Fibroblast of the aortic adventitia (primary cell): ENCODE measurements around the gene VRTN. TPM values are rescaled to one million over a fixed set of nuclear protein-coding genes. Genes with fewer than 3 reads are reported as not detected.

Experiments used
- DNase-seq: peaks from one replicate; pipeline ENCODE4 v3.0.0-alpha.2; 2010; ENCODE audit warnings: low read depth
- H3K4me3 ChIP-seq: 2 replicates; pipeline ENCODE4 v1.5.1; 2011; ENCODE audit warnings: low read depth, mild to moderate bottlenecking, control low read depth, low read length, moderate library complexity
- total RNA-seq: library from RNA; depleted of rRNA; stranded (reverse); fragments of >200 nt; gene quantifications from 2 replicates; pipeline ENCODE4 v1.2.3, GENCODE V29; 2012; ENCODE audit warnings: low replicate concordance
- TF ChIP-seq, protein P1 (sequence below): IDR thresholded peaks from 2 replicates; pipeline ENCODE4 v1.5.1; 2011; ENCODE audit warnings: mild to moderate bottlenecking, low read length, control low read depth, inconsistent platforms; ENCODE audit not compliant: insufficient read depth

VRTN gene
- total RNA-seq, 1 donor = not detected

DNA sequence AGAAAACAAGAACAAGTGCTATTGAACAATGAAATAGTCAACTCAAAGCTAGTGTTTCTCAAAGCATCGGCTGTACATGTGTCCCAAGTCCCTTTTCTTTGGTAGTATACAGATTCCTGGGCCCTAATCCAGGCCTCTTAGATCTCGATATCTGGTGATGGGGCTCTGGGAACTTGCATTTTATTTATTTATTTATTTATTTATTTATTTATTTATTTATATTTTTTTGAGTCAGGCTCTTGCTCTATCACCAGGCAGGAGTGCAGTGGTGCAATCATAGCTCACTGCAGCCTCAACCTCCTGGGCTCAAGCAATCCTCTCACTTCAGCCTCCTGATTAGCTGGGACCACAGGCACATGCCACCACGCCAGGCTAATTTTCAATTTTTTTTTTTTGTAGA lies 60.6 kb downstream of the VRTN start:
- DNase-seq = no peak
- TF ChIP-seq, protein P1, sequence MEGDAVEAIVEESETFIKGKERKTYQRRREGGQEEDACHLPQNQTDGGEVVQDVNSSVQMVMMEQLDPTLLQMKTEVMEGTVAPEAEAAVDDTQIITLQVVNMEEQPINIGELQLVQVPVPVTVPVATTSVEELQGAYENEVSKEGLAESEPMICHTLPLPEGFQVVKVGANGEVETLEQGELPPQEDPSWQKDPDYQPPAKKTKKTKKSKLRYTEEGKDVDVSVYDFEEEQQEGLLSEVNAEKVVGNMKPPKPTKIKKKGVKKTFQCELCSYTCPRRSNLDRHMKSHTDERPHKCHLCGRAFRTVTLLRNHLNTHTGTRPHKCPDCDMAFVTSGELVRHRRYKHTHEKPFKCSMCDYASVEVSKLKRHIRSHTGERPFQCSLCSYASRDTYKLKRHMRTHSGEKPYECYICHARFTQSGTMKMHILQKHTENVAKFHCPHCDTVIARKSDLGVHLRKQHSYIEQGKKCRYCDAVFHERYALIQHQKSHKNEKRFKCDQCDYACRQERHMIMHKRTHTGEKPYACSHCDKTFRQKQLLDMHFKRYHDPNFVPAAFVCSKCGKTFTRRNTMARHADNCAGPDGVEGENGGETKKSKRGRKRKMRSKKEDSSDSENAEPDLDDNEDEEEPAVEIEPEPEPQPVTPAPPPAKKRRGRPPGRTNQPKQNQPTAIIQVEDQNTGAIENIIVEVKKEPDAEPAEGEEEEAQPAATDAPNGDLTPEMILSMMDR = no peak
- no peak overlapping the region for H3K4me3 ChIP-seq

DNA sequence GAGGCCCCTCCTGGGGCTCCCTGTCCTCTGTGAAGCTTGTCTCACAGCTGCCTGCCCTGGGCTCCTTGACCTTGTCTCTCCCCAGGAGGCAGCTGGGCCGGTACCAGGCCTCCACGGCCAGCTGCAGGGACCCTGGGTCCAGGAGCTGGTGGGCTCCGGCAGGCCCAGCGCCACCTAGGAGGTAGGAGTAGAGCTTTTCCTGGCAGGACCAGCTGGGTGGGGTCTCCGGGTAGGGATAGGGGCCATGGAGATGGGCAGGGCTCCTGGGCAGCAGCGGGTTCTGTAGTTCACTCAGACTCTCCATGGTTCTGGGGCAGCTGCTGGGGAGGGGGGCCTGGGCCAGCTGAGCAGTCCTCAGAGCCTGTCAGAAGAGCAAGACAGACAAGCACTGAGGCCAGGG lies 61.2 kb downstream of the VRTN start:
- H3K4me3 ChIP-seq = no peak overlapping the region
- TF ChIP-seq, protein P1 = no peak
- no peak for DNase-seq

Other genes starting within 250 kb of the VRTN start
- not detected in 2 replicates for gene VSX2, start 109.0 kb upstream of the VRTN start, total RNA-seq
- gene ABCD4, start 45.5 kb upstream of the VRTN start, total RNA-seq = 28.2 and 48.5 TPM in 2 replicates
- not detected in 2 replicates for gene SYNDIG1L, start 77.7 kb downstream of the VRTN start, total RNA-seq
- 189 and 291 TPM in 2 replicates for gene NPC2, start 144.8 kb downstream of the VRTN start, total RNA-seq
- 3.1 and 12.9 TPM in 2 replicates for gene ISCA2, start 145.3 kb downstream of the VRTN start, total RNA-seq